NCI-H82 (cell line): ENCODE data around the gene C12orf42.
"Not testable (repeated sequence)": the region's sequence is repeated elsewhere in the genome, so short reads cannot be mapped to it uniquely, and the experiment has no call there.

Experiments
- DNase-seq: peaks from one replicate; lab custom pipeline; 2025; lab: John Stamatoyannopoulos, UW

C12orf42 gene

DNA sequence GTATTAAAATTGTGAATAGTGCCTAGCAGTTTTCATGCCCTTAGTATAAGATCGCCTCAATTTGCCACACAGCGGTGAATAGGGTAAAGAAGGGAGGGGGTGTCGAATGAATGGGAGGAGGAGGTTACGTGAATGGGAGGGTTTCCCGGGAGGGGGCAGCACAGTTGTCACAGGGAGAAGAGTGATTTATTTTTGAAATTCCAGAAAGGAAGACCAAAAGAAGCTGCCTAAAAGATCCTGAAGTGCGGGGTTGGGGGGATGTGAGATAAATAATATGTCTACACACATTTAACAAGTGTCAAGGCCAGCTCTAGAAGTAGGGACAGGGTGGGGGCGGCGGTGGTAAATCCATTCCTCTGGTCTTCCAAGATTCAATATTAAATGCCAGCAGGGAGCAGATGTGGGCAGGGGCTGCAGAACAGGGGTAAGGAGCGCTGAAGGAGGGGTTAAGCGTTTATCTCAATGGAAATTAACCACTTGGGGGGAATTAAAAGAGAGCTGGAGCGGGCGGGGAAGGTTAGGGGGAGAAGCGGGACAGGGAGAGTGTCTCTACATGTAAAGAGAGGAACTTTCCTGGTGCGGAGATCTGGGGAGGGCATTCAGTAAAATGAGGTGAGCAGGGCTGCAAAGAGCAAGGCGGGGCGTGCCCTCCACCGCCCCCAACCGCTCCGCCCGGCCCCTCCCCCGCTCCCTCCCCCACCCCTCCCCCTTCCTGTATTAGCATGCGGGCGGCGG, 867 bp downstream of the C12orf42 start:
- no peak for DNase-seq

DNA sequence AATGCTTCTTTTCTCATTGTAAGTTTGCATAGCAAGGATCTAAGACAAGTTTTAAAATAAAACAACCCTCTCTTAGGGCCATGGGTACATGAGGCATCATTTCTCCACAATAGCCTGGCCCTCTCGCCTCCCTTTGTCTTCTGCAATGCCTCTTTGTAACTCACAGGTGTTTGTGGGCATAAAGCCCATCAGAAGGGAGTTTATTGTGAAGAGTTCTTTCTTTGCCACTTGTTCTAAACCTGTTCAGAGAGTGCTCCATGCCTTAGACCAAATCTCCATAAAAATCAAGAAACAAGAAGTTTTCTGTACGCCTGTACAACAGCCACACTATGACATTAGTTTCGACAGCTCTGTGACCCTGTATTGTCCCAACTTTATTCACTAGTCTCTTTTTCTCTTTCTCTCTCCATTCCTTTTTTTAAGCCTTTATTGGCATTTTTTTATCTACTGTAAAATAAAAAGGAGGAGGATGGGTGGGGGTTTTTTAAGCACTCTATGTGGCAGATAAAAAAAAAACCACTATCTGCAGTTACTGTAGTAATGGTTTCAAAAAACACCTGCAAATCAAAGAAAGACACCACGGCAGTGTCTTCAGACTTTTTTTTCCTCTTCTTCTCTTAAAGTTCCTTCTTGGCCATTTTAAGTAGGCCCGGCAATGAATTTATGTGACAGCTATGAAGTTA, 1.6 kb downstream of the C12orf42 start:
- DNase-seq = no peak

DNA sequence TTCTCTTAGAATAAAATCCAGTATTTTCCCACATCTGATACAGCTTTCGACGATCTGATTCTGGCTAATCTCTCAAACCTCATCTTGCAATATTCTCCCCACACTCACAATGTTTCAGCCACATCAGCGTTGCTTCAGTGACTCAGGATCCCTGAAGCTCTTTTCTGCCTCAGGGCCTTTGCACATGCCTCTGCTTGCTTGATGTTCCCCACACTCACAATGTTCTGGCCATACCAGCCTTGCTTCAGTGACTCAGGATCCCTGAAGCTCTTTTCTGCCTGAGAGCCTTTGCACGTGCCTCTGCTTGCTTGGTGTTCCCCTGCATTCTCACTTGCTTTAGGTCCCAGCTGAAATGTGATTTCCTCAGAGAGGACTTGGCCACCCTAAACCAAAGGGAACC, 2.6 kb downstream of the C12orf42 start:
- DNase-seq = peak; percentile 42

DNA sequence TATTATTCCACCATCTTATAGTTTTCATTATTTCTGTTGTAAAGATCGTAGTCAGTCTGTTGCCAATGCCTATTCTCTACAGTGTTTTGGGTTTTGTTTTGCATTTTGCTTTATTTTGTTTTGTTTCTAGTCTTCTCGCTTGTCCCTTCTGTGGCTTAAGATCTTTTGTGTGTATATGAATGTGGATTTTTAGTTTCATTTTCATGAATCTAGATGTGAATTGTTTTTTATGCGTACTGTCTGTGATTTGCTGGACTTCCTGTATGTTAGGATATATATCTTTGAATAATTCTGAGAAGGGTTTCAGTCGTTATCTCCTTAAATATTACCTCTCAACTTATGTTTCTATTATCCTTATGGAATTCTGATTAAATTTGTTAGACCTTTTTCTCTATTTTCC, 13.4 kb downstream of the C12orf42 start:
- no peak for DNase-seq

DNA sequence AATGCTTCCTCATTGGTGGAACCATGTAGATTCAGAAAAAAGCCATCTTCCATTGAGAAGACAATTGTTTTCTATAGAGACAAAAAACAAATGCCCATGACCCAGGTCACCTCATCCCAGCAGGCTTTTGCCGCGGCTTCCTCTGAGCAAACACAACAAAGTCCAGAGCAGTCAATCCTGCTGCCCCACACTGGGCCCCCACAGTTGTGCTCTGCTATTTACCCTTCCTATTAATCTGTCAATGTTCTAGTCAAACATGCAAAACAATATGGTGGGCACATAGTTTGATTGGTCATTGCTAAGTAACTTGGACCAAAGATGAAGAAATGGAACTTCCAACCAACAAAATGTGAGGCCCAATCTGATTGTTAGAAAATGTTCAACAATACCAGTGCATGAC, 20.7 kb downstream of the C12orf42 start:
- no peak for DNase-seq

DNA sequence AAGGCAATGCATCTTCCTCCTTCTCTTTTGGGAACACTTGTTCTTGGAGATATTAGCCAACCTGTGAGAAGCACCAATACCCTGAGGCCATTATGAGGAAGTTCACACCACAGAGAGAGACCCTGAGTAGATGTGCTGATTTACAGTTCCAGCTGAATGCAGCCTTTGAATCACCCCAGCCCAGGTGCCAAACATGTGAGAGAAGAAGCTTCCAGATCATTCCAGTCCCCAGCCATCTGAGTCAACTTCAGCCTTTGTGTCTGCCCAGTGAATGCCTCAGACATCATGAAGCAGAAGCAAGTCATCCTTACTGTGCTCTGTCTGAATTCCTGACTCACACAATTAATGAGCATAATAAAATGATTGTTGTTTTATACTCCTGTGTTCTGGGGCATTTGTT, 25.1 kb downstream of the C12orf42 start:
- DNase-seq = no peak

DNA sequence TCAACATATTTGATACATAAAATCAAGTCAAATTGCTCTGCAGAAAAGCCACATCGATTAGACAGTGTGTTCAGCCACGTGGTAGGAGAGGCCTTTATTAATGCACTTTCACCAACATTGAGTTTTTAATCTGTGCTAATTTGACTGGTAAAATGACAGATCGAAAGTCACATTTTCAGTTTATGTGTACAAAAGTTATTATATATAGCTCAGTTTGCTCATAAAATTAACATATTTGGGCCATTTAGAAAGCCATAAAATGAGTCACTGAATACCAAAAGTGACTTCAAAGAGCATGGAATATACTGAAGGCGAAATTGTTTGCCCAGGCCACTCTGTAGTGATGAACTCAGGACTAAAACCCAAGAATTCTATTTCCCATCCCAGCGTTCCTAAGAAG, 26.0 kb downstream of the C12orf42 start:
- no peak for DNase-seq

DNA sequence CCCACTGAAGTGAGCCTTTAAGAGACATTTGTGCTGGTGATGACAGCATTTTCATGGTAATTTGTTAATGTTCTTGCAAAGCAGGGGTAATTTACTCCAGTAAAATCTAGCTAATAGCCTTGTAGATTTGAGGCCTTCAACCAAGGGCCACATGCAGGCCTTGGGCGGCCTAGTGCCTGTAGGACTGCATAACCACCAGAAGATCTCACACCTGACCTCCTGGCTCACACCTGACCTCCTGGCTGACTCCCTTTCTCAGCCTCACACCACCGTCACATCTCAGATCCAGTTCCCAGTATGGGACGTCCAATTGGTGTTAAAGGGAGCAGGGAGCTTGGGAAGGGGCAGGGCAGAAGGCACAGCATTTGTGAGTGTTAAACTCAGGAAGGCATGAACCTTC, 26.9 kb downstream of the C12orf42 start:
- no peak for DNase-seq

DNA sequence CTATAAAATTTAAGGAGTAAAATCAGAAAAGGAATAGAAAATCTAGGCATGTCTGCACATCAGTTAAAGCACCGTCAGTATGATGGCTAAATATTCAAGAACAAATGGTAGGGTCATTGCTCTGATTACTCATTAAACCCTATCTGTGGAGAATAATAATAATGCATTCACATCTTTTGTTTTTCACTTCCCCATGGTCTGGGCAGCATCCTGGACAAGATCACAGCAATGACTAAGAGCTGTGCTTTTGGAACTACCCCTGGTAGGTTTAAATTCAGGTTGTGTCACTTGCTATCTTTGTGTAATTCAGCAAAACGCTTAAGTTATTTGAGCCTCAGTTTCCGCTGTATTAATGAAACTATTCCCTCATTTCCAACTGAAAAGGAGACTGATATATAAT, 33.1 kb downstream of the C12orf42 start:
- no peak for DNase-seq

DNA sequence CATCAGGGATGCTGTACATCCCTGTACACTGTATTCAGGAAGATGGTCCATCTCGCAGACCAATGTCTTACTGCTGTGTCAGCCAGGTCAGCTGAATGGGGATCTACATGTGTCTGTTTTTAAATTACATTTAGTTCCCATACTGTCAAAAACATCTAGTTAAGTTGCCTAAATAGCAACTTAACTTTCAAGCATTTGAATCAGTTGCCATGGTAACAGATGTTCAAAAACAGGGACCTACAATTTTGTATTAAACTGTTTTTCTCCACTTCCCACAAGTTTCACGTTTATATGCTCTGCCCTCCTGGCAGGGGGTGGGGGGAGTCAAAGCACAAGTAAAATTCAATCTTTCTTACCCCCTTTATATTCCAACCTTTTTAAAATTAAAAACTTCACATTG, 38.3 kb downstream of the C12orf42 start:
- DNase-seq = no peak

DNA sequence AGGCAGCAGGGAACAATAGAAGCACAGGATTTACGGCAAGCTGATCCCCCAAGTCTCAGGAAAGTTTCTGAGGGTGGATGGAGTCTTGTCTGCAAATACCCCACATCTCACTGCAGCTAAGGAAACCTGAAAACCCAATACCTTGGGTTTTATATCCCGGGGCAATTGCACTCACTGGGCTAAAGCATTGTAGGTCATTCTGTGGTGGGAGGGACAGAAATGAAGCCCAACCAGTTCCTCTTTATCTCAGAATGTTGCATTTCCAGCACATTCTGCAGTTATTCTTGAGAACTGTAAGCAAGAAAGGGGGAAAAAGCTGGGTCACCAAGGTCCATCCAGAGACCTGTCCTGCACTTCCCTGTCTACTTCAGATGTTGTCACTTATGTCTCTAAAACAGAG, 39.8 kb downstream of the C12orf42 start:
- DNase-seq = no peak

DNA sequence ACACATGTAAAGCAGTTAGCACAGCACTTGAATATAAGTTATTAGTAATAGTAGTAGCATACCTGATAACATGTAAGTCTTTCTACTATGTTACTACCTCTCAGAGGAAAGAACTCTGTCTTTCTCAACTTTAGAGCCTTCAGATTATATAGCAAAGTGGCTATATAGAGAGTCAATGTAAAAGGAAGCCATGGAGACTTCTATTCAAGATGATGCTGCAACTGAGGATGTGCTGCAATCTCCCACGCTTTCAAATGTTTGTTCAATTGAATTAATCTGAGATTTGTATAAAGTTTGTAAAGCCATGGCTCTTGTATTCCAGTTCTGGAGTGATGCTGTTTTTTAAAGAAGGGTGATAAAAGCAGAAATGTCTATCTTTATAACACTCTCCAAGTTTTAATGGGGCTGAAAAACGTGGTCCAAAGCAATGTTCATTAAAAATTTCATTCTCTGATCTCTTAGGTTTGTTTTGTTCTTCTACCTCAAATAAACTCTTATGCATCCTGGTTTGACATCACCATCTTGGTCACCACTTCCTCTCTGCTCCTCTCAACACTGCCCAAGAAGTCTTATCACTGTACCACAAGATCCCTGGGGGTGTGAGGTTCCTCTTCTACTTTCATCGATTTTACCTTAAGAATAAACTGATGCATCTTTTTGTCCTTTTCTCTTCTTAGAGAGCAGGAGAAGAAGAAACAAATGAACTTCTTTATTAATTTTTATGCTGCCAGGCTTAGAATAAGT, 40.6 kb downstream of the C12orf42 start:
- DNase-seq = no peak

DNA sequence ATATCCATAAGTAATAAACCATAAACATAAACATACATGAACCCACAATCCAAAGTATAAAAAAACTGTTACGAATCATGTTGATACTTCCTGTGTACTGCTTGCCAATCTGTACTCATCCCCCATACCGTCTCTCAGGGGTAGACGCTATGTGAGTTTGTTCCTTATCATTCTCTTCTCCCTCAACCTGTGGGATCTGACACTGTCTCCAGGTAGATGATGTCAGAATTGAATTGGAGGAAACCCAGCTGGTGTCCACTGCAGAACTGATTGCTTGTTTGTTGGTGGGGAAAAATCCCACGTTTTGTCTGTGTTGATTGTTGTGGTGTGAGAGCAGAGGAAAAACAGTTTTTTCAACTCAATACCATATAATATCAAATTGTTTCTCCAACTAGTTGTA, 50.8 kb downstream of the C12orf42 start:
- DNase-seq = no peak

DNA sequence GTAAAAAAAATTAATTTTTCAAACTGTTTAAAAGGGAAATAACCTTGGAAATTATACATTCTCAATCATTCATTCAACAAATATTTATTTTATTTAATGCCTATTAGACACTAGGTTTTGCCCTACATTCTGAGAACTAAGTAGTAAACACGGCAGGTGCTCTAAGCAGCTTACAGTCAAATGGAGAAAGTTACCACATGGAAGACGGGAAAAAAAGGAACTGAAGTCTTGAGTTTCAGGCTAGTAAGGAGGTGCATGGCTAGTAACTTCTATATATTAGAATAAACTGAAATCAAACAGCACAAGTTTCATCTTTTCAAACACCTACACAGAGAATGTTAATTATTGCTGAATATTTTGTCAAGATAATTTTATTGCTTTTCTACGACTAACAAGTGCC, 52.9 kb downstream of the C12orf42 start:
- peak; percentile 74 for DNase-seq

DNA sequence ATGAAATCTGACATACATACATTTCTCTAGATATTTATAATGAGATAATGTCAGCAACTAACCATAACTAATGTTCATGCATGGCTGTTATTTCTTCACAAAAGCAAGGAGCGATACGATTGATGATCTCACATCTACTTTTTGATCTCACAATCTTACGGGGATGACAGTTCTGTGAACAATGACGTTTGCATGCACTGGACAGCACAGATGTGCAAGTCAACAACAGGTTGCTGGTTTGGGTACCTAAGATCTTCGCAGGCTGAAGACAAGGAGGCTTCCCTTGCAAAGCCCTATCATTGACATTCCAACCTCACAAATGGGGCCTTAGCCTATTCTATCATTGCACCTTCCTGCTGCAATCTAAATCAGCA, 53.6 kb downstream of the C12orf42 start:
- DNase-seq = peak; percentile 4

DNA sequence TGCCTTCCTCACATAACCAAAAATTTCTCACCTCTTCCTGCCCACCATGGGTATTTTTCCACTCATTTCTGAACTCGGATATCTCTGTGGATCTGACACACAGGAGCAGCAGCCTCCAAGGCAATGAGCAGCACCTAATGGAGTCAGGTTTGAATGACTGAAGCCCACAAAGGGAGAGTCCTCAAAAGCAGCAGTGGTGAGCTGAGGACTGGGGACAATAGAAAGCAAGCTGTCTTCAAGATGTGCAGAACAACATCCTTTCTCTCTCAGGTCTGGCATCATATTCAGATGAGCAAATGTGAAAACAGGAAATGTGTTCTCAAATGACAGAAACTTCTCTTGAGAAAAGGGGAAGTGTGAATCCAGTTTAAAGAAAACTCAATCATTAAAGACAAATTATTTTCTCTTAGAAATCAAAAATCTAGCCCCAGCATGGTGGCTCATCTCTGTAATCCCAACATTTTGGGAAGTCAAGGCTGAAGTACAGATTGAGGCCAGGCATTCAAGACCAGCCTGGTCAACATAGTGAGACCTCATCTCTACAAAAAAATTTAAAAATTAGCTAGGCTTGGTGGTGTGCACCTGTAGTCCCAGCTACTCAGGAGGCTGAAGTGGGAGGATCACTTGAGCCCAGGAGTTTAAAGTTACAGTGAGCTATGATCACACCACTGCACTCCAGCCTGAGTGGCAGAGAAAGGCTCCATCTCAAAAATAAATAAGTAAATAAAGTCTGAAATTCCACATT, 54.2 kb downstream of the C12orf42 start:
- DNase-seq = no peak

DNA sequence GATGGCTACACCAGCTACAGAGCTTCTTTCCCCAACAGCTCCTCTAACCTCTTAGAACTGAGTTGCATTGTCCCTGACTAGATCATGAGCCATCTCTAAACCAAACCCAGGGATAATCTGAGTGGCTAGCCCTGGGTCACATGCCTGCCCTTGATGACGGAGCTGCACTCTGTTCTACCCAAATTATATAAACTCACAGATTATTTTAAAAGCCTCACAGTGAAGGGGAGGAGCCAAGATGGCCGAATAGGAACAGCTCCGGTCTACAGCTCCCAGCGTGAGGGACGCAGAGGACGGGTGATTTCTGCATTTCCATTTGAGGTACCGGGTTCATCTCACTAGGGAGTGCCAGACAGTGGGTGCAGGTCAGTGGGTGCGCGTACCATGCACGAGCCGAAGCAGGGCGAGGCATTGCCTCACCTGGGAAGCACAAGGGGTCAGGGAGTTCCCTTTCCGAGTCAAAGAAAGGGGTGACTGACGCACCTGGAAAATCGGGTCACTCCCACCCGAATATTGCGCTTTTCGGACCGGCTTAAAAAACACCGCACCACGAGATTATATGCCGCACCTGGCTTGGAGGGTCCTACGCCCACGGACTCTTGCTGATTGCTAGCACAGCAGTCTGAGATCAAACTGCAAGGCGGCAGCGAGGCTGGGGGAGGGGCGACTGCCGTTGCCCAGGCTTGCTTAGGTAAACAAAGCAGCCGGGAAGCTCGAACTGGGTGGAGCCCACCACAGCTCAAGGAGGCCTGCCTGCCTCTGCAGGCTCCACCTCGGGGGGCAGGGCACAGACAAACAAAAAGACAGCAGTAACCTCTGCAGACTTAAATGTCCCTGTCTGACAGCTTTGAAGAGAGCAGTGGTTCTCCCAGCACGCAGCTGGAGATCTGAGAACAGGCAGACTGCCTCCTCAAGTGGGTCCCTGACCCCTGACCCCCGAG, 61.3 kb downstream of the C12orf42 start:
- not testable (repeated sequence) for DNase-seq

DNA sequence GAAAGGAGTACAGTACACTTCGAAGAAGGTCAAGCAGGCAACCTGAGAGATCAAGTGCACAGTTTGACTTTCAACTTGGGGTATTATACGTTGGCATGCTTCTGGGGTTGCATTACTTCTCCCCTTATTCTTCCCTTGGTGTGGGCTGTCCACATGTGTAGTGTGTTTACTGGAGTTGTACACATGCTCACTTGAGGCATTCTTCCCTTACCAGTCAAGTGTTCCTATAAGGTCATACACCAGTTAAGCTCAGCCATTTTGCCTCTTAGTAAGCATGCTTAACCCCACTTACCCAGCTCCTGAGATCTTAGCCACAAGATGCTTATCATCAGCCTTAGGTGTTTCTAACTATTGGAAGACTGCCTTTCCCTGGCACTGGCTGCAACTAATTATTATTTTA, 63.8 kb downstream of the C12orf42 start:
- DNase-seq = no peak

DNA sequence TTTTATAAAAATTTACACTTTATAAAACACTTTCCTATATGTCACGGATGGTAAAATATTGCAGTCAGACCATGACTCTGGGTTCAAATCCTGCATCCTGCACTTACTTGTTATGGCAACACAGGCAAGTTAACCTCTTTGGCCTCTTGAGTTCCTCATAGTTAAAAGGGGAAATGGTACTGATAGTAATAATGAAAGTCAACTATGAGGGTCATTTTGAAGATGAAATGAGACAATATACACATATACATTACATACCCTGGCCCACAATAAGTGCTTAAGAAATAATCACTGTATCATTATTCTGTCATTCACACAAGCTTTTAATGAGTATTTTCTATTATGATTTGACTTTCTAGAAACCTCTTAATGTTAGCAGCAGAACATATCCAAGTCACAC, 64.4 kb downstream of the C12orf42 start:
- DNase-seq = no peak

DNA sequence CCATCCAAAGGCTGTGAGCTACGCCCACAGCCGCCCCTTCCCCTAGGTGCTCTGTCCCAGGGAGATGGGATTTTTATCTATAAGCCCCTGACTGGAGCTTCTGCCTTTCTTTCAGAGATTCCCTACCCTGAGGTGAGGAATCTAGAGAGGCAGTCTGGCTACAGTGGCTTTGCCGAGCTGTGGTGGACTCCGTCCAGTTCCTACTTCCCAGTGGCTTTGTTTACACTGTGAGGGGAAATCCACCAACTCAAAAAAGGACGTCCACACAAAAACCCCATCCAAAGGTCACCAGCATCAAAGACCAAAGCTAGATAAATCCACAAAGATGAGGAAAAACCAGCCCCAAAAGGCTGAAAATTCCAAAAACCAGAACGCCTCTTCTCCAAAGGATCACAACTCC, 70.1 kb downstream of the C12orf42 start:
- DNase-seq = not testable (repeated sequence)

DNA sequence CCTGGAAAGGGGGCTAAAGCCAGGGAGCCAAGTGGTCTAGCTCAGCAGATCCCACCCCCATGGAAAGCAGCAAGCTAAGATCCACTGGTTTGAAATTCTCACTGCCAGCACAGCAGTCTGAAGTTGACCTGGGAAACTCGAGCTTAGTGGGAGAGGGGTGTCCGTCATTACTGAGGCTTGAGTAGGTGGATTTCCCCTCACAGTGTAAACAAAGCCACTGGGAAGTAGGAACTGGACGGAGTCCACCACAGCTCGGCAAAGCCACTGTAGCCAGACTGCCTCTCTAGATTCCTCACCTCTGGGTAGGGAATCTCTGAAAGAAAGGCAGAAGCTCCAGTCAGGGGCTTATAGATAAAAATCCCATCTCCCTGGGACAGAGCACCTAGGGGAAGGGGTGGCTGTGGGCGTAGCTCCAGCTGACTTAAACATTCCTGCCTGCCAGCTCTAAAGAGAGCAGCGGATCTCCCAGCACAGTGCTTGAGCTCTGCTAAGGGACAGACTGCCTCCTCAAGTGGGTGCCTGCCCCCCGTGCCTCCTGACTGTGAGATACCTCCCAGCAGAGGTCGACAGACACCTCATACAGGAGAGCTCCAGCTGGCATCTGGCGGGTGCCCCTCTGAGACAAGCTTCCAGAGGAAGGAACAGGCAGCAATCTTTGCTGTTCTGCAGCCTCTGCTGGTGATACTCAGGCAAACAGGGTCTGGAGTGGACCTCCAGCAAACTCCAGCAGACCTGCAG, 70.8 kb downstream of the C12orf42 start:
- DNase-seq = peak; percentile 7
